ENCODE data around the gene DLG4.

DNA sequence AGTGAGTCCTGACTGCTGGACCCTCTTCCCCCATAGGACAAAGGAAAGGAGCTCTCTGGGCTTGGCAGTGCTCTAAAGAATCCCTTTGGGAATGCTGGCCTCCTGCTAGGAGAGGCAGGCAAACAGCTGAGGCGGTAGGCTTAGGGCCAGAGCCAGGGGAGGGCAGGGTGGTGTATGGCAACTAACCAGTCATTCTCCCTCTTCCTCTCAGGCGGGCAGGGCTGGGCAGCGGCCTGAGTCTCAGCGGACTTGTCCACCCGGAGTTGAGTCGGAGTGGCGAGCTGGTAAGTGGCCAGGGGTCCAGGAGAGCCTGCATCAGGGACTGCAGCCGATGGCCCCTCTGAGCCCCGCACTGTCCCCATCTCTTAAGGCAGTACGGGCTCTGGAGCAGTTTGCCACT lies 4.5 kb upstream of the DLG4 start:
- no peak for TF ChIP-seq CTCF (tag by site-specific recombination; IDR thresholded peaks at IDR 0.05)
- no peak for TF ChIP-seq SP2 (tag by site-specific recombination; IDR thresholded peaks at IDR 0.05)
- TF ChIP-seq REST (tag by site-specific recombination; IDR thresholded peaks at IDR 0.05): no peak
- TF ChIP-seq ZBTB17 (tag by site-specific recombination; IDR thresholded peaks at IDR 0.05): no peak
- TF ChIP-seq GLIS1 (tag by site-specific recombination; IDR thresholded peaks at IDR 0.05): no peak
- no peak for TF ChIP-seq ZBTB7A (tag by site-specific recombination; IDR thresholded peaks at IDR 0.05; ENCODE audit: low read depth)
- TF ChIP-seq, protein P1, sequence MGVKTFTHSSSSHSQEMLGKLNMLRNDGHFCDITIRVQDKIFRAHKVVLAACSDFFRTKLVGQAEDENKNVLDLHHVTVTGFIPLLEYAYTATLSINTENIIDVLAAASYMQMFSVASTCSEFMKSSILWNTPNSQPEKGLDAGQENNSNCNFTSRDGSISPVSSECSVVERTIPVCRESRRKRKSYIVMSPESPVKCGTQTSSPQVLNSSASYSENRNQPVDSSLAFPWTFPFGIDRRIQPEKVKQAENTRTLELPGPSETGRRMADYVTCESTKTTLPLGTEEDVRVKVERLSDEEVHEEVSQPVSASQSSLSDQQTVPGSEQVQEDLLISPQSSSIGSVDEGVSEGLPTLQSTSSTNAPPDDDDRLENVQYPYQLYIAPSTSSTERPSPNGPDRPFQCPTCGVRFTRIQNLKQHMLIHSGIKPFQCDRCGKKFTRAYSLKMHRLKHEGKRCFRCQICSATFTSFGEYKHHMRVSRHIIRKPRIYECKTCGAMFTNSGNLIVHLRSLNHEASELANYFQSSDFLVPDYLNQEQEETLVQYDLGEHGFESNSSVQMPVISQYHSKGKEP (tag by site-specific recombination; IDR thresholded peaks at IDR 0.05): no peak
- no peak for TF ChIP-seq KLF1 (tag by site-specific recombination; IDR thresholded peaks at IDR 0.05)

Measured in HEK293 (cell line).